ENCODE measurements around the gene GBX1.

Gene GBX1

DNA sequence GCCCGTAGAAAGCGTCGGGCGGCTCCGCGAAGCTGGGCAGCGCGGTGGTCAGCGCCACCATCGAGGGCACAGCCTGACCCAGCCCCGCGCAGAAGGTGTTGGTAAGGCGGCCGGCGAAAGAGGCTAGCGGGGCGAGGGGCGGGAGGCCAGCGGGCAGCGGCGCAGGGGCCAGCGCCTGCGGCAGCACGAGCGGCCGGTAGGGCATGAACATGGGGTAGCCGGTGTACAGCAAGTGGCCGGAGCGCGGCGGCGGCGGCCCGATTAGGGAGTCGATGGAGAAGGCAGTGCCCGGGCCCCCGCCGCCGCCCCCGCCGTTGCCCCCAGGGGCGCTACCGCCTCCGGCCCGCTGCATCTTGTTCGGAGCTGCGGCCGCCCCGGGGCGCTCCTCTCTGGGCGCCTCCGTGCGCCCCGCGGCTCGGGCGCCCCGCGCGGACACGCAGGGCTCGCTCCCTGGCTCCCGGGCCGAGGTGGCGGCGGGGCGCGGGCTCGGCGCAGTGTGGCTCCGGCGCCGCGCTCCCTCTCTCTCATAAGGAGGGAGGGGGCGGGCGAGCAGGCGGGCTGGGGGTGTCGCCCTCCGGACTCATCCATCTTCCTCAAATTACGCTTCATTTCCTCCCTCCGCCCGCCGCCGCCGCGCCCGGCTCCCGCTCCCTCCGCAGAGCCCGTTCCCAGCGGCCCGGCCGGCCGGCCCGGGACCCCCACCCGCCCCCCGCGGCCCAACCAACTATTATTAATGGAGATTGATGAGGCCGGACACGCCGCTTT, at the start of gene GBX1:
Gene GBX1, minus strand, starts transcription at position 498 of the 765 bp plus-strand sequence. Its CDS starts 146 bp downstream, at position 352.
- in situ Hi-C loops (cut with HindIII; ENCODE audit: low sequenced_read_pairs) = loop anchor here (5.0 to 10.0 kb wide), 3 partner anchors 40 to 137 kb away; no protein-coding TSS in a partner anchor
- no peak for DNase-seq (ENCODE audit: low read depth)
- peak; percentile 2 for TF ChIP-seq CTCF (IDR thresholded peaks at IDR 0.05; ENCODE audit: low read depth, low read length, missing control alignments)
- peak within 1 kb of the TSS; percentile 28 for H3K4me3 ChIP-seq (ENCODE audit: low read depth, low read length)

DNA sequence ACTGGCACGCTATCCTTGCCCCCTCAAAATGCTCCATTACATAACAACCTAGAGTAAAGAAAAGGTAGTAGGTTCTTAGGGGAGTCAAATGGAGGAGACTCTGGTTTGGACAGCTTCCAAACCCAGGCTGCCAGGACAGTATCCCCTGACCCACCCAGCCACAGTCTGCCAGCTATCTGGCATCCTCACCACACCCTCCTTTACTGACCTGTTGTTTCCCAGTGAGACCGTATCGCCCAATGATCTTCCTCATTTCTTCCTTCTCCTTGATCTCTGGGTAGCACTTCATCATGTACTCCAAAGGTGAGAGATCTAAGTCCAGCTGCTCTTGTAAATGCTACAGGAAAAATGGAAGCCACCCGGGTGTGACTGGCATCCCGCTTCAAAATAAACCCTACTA, 47.9 kb upstream of the GBX1 start:
- in situ Hi-C loops (cut with HindIII; ENCODE audit: low sequenced_read_pairs) = no loop called here
- H3K4me3 ChIP-seq (ENCODE audit: low read depth, low read length) = no peak overlapping the region
- TF ChIP-seq CTCF (IDR thresholded peaks at IDR 0.05; ENCODE audit: low read depth, low read length, missing control alignments) = no peak
- no peak for DNase-seq (ENCODE audit: low read depth)

DNA sequence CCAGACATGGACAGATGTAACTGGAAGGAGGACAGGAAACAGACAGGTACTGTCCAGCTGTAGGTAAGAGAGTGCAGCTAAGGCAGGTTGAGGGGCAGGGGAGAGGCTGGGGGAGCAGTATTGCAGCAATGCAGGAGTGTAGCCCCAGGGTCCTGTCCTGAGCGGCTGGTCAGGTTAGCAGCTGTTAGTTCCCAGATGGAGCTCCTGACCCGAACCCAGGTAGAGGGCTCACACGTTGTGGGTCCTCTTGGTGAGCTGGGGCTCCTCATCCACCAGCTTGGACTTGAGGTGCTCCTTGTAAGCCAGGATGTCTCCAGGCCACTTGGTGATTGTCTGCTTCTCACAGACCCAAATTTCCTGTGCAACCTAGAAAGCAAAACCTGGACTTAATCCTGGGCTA, 46.3 kb upstream of the GBX1 start:
- no peak for TF ChIP-seq CTCF (IDR thresholded peaks at IDR 0.05; ENCODE audit: low read depth, low read length, missing control alignments)
- no peak for DNase-seq (ENCODE audit: low read depth)
- no peak overlapping the region for H3K4me3 ChIP-seq (ENCODE audit: low read depth, low read length)
- in situ Hi-C loops (cut with HindIII; ENCODE audit: low sequenced_read_pairs) = no loop called here

DNA sequence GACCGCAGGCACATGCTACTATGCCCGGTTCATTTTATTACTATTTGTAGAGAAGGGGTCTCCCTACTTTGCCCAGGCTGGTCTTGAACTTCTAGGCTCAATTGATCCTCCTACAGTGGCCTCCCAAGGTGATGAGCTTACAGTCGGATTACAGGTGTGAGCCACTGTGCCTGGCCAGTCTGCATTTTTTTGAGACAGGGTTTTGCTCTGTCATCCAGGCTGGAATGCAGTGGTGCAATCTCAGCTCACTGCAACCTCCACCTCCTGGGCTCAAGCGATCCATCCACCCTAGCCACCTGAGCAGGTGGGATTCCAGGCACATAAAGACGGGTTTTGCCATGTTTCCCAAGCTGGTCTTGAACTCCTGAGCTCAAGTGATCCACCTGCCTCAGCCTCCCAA, 45.1 kb upstream of the GBX1 start:
- in situ Hi-C loops (cut with HindIII; ENCODE audit: low sequenced_read_pairs) = no loop called here
- H3K4me3 ChIP-seq (ENCODE audit: low read depth, low read length) = no peak overlapping the region
- TF ChIP-seq CTCF (IDR thresholded peaks at IDR 0.05; ENCODE audit: low read depth, low read length, missing control alignments) = no peak
- DNase-seq (ENCODE audit: low read depth) = no peak

- in situ Hi-C loops (cut with HindIII; ENCODE audit: low sequenced_read_pairs) = no loop called here
- H3K4me3 ChIP-seq (ENCODE audit: low read depth, low read length) = no peak overlapping the region
- DNase-seq (ENCODE audit: low read depth) = no peak
- no peak for TF ChIP-seq CTCF (IDR thresholded peaks at IDR 0.05; ENCODE audit: low read depth, low read length, missing control alignments)
Observed at GRCh38 chr7:151211155-151211772, 43.8 kb upstream of the GBX1 start.

DNA sequence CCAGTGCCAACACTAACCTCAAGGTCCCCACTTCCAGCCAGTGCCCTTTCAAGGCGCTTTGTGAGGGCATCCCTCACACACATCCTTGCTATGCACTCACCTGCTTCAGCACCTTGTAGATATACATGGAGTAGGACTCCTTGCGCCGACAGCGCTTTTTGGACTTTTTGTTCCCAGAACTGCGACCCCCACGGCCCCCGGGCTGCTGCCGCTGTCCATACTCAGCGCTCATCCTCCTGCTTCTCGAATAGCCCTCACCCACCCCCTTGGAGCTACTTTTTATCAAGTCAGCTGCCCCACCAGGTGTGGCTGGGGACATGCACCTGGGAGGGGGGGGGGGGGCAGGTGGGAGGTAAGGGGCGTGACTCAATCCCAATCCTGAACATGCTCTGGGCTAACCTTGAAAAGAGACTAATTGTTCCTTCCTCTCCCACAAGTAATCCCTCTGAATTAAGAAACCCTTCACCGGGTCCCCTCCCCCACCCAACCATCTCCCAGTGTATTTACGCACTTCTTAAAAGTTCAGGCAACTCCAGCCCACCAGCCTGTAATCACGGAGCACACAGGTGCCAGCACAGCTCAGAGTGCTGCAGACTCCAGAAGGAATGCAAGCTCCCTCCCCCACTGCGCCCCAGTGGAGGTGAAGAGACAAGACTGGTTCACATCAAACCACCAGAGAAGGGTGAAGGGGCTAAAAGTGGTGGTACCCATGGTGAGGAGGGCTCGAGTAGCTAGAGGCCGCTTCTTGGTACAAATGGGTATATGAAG, 42.8 kb upstream of the GBX1 start, which contains the start of gene H2BK1:
Gene H2BK1, minus strand, starts transcription at position 402 of the 768 bp plus-strand sequence. Its CDS starts 170 bp downstream, at position 232.
- in situ Hi-C loops (cut with HindIII; ENCODE audit: low sequenced_read_pairs) = no loop called here
- H3K4me3 ChIP-seq (ENCODE audit: low read depth, low read length) = no peak within 1 kb of the TSS
- no peak for DNase-seq (ENCODE audit: low read depth)

More for the DNA sequence above, 42.8 kb upstream of the GBX1 start, which contains the start of gene H2BK1:
- no peak for TF ChIP-seq CTCF (IDR thresholded peaks at IDR 0.05; ENCODE audit: low read depth, low read length, missing control alignments)

Measured in astrocyte of the cerebellum (primary cell).